ENCODE results near the gene CRACDL. TPM values are rescaled to one million over a fixed set of nuclear protein-coding genes. Genes with fewer than 3 reads are reported as not detected.

CRACDL gene
- total RNA-seq, 1 donor from 2014 or later: 0.52 TPM

DNA sequence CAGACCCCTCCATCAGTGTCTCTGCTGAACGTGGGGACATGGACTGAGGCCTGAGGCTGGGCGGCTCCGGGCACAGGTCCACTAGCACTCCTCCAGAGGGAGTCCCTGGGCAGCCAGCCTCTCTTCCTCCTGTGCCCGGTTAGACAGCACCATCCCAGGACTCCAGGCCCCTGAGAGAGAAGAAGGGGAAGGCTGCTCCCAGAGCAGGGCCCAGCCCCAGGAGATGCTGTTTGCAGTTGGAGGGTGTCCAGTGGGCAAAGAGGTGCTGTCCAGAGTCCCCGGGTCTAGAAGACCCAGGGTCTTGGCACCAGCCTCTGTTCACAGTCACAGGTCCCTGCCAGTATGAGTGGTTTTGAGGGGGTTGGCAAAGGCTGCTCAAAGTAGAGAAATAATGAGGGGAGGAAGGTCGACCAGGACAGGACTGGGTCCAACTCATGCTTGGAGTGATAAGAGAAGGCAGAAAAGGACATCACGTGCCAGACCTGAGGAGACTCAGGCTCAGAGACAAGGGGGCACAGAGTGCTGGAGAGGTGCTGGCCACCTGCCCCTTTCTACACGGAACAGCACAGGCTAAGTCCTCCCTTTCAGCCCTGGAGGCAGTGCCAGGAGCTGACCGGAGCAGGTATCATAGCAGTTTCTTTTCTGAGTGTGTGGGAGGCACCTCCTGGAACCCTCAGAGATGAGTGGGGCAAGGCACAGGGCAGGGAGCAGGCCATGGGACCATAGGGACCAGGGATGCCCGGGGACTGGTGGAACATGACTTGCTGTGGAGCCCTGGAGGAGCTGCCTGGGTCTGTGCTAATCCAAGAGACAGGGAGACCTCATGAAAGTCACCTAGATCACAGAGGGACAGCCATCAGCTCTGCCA lies 21.1 kb downstream of the CRACDL start:
- Histone ChIP-seq H3K9ac (ENCODE audit: low read depth in 1 of 3, low read length in 3 of 3) (no peak overlapping the region), H3K27ac (ENCODE audit: low read depth, low read length) (no peak overlapping the region), H3K9me3 (ENCODE audit: control insufficient read depth in 3 of 3, low read length in 3 of 3) (no peaks in the 10 kb centered on the region), H3K4me3 (ENCODE audit: low read length in 3 of 3) (no peak overlapping the region), H3K36me3 (ENCODE audit: control insufficient read depth in 3 of 3, insufficient read depth in 3 of 3, low read length in 3 of 3) (no peaks in the 10 kb centered on the region), H3K27me3 (ENCODE audit: control insufficient read depth in 3 of 3, insufficient read depth in 3 of 3, low read length in 3 of 3) (peaks cover 2 to 18% (median 13%) of the 10 kb centered on the region in 3 donors), H3K4me1 (ENCODE audit: control insufficient read depth in 3 of 3, insufficient read depth in 3 of 3, low read length in 3 of 3) (peaks cover 1 to 12% (median 3%) of the 10 kb centered on the region in 3 donors)

DNA sequence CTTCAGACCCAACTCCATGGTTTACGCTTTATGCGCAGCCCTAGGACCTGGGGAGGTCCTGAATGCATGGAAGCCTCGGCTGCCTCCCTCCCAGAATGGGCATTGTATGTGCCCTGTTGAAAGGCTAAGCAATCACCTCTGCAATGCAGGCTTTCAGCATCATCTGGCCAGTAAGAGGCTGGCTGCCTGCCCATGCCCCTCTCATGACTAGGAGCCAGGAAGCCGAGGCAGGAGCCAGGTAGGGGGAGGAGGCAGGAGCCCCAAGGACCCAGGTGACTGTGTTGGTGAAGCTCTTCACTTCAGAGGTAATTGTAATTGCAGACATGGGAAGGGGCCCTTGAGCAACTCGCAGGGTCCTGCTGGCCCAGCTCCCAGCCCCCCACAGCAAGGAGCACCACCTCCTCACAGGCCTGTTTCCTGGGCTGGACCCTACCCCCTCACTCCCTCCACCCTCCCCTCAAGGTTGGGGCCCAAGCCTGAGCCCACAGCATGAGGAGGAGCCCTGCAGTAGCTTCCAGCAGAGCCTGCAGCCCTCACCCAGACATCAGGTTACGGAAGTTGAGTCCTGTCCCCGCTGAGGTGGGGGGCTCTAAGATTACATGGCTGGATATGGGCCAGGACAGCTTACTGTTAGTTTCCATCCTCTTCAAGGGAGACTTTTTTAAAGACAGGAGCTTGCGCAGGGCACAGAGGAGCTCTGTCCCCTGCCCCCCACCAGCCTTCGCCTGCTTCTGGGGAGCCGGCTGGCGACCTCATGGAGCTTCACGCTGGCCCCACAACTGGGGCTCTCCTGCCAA lies 21.9 kb downstream of the CRACDL start:
- Histone ChIP-seq H3K4me1 (ENCODE audit: control insufficient read depth in 3 of 3, insufficient read depth in 3 of 3, low read length in 3 of 3) (peaks cover 9 to 21% (median 12%) of the 10 kb centered on the region in 3 donors), H3K36me3 (ENCODE audit: control insufficient read depth in 3 of 3, insufficient read depth in 3 of 3, low read length in 3 of 3) (no peaks in the 10 kb centered on the region), H3K4me3 (ENCODE audit: low read length in 3 of 3) (no peak overlapping the region), H3K9me3 (ENCODE audit: control insufficient read depth in 3 of 3, low read length in 3 of 3) (no peaks in the 10 kb centered on the region), H3K27ac (ENCODE audit: low read depth, low read length) (no peak overlapping the region), H3K9ac (ENCODE audit: low read depth in 1 of 3, low read length in 3 of 3) (no peak overlapping the region), H3K27me3 (ENCODE audit: control insufficient read depth in 3 of 3, insufficient read depth in 3 of 3, low read length in 3 of 3) (peaks cover 2 to 18% (median 13%) of the 10 kb centered on the region in 3 donors)

DNA sequence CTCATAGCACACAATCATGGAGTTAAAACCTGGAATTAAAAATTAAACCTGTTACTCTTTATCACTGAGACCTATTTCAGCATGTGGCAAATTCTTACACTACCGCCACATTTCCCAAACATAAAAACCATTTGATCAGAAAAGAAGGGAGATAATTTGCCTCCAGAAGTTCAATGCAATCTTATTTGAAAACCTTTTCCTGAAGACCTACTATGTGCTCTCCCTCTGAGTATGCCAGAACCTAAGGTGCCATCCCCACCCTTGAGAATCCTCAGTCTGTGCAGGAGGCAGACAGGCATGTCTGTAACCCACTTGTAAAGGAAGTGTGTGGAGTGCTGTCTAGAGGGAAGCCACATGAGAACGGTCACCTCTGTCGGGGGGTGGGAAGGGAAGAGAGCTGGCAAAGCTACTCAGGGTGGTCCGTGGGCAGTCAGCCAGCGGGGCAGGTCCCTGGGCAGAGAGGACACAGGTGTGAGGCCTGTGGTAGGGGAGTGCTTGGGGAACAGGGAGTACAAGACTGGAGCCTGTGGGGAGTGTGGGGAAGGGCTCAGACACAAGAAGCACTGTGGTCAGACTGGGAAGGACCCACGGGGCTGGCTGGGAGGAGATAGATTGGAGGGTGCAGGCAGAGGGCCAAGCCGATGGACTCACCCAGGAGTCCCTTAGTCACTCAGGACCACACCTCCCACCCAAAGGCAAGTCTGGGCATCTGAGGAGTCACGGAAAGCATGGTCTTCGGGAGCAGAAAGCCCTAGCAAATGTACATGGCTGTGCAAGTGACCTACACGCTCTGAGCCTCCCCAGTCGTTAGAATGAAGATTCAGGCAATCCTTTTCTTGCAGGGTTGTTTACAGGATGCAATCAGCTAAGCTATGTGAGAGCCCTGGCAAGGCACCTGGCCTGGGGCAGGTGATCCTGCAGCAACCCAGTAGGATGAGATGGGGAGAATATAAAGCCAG lies 22.8 kb downstream of the CRACDL start:
- Histone ChIP-seq H3K4me1 (ENCODE audit: control insufficient read depth in 3 of 3, insufficient read depth in 3 of 3, low read length in 3 of 3) (peaks cover 18 to 29% (median 18%) of the 10 kb centered on the region in 3 donors), H3K27ac (ENCODE audit: low read depth, low read length) (no peak overlapping the region)

GRCh38 chr2:98912221-98912851 lies 23.7 kb downstream of the CRACDL start:
- H3K9me3 ChIP-seq (ENCODE audit: control insufficient read depth in 3 of 3, low read length in 3 of 3): no peaks in the 10 kb centered on the region
- H3K4me3 ChIP-seq (ENCODE audit: low read length in 3 of 3): no peak overlapping the region

More for the DNA sequence above, 22.8 kb downstream of the CRACDL start:
- peaks cover 2 to 18% (median 13%) of the 10 kb centered on the region in 3 donors for H3K27me3 ChIP-seq (ENCODE audit: control insufficient read depth in 3 of 3, insufficient read depth in 3 of 3, low read length in 3 of 3)
- no peak overlapping the region for H3K4me3 ChIP-seq (ENCODE audit: low read length in 3 of 3)
- no peaks in the 10 kb centered on the region for H3K9me3 ChIP-seq (ENCODE audit: control insufficient read depth in 3 of 3, low read length in 3 of 3)
- H3K36me3 ChIP-seq (ENCODE audit: control insufficient read depth in 3 of 3, insufficient read depth in 3 of 3, low read length in 3 of 3): no peaks in the 10 kb centered on the region
- H3K9ac ChIP-seq (ENCODE audit: low read depth in 1 of 3, low read length in 3 of 3): no peak overlapping the region

DNA sequence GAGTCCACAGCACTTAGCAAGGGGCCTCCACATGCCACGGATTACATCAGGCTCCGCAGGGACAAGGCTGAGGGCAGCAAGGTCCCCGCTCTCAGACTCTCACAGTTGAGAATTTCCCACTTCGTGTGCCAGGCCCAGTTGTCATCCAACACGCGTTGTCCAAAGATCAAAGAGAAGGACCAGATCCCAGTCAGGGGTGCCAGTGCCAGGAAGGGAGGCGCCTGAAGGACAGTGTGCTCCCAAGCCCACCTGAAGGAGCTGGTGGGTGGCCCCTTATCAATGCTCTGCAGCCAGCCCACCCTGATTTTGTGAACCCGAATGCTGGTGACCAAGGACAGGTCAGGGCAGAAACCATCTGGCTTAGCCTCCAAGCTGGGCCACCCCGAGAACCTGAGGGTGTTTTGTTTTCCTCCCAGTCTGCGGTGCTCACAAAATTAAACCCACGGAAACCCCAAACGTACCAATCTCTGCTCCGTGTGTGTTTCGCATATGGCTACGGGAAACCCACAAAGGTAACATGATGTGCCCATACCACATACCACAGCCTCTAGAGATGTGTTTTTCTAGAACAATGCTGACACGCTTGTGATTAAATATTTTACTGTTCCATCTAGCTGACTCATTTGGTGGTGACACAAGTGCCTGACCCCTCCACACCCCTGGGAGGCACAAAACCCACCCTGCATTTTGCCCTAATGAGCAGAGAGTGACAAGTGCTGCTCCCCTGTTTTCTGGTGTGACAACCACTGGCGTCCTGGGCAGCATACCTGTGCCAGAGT lies 24.5 kb downstream of the CRACDL start:
- Histone ChIP-seq H3K27ac (ENCODE audit: low read depth, low read length) (no peak overlapping the region), H3K4me1 (ENCODE audit: control insufficient read depth in 3 of 3, insufficient read depth in 3 of 3, low read length in 3 of 3) (peaks cover 20 to 37% (median 22%) of the 10 kb centered on the region in 3 donors), H3K9me3 (ENCODE audit: control insufficient read depth in 3 of 3, low read length in 3 of 3) (no peaks in the 10 kb centered on the region), H3K36me3 (ENCODE audit: control insufficient read depth in 3 of 3, insufficient read depth in 3 of 3, low read length in 3 of 3) (no peaks in the 10 kb centered on the region), H3K9ac (ENCODE audit: low read depth in 1 of 3, low read length in 3 of 3) (no peak overlapping the region), H3K27me3 (ENCODE audit: control insufficient read depth in 3 of 3, insufficient read depth in 3 of 3, low read length in 3 of 3) (peaks cover 2 to 18% (median 13%) of the 10 kb centered on the region in 3 donors), H3K4me3 (ENCODE audit: low read length in 3 of 3) (no peak overlapping the region)

More at GRCh38 chr2:98912221-98912851, 23.7 kb downstream of the CRACDL start:
- Histone ChIP-seq H3K27ac (ENCODE audit: low read depth, low read length) (no peak overlapping the region), H3K4me1 (ENCODE audit: control insufficient read depth in 3 of 3, insufficient read depth in 3 of 3, low read length in 3 of 3) (peaks cover 20 to 37% (median 22%) of the 10 kb centered on the region in 3 donors), H3K9ac (ENCODE audit: low read depth in 1 of 3, low read length in 3 of 3) (no peak overlapping the region), H3K36me3 (ENCODE audit: control insufficient read depth in 3 of 3, insufficient read depth in 3 of 3, low read length in 3 of 3) (no peaks in the 10 kb centered on the region), H3K27me3 (ENCODE audit: control insufficient read depth in 3 of 3, insufficient read depth in 3 of 3, low read length in 3 of 3) (peaks cover 2 to 18% (median 13%) of the 10 kb centered on the region in 3 donors)

DNA sequence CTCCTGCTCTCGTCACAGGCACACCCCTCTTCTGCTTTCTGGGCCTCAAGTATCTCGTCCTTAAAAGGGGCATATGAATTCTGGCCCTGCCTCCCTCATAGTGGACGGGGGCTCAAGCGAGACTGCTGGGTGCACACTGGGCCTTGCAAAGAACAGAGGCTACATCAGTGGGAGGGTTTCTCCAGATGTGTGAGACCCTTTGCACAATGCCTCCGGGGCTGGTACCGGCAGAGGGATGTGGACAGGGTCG lies 25.0 kb downstream of the CRACDL start:
- Histone ChIP-seq H3K27me3 (ENCODE audit: control insufficient read depth in 3 of 3, insufficient read depth in 3 of 3, low read length in 3 of 3) (peaks cover 2 to 18% (median 13%) of the 10 kb centered on the region in 3 donors), H3K4me1 (ENCODE audit: control insufficient read depth in 3 of 3, insufficient read depth in 3 of 3, low read length in 3 of 3) (peaks cover 20 to 37% (median 22%) of the 10 kb centered on the region in 3 donors)

GRCh38 chr2:98910349-98911125 lies 25.5 kb downstream of the CRACDL start:
- Histone ChIP-seq H3K27ac (ENCODE audit: low read depth, low read length) (no peak overlapping the region), H3K4me3 (ENCODE audit: low read length in 3 of 3) (no peak overlapping the region), H3K4me1 (ENCODE audit: control insufficient read depth in 3 of 3, insufficient read depth in 3 of 3, low read length in 3 of 3) (peaks cover 20 to 37% (median 22%) of the 10 kb centered on the region in 3 donors), H3K9me3 (ENCODE audit: control insufficient read depth in 3 of 3, low read length in 3 of 3) (no peaks in the 10 kb centered on the region), H3K36me3 (ENCODE audit: control insufficient read depth in 3 of 3, insufficient read depth in 3 of 3, low read length in 3 of 3) (no peaks in the 10 kb centered on the region), H3K27me3 (ENCODE audit: control insufficient read depth in 3 of 3, insufficient read depth in 3 of 3, low read length in 3 of 3) (peaks cover 2 to 18% (median 13%) of the 10 kb centered on the region in 3 donors), H3K9ac (ENCODE audit: low read depth in 1 of 3, low read length in 3 of 3) (no peak overlapping the region)

More for the DNA sequence above, 25.0 kb downstream of the CRACDL start:
- no peak overlapping the region for H3K4me3 ChIP-seq (ENCODE audit: low read length in 3 of 3)
- H3K36me3 ChIP-seq (ENCODE audit: control insufficient read depth in 3 of 3, insufficient read depth in 3 of 3, low read length in 3 of 3): no peaks in the 10 kb centered on the region
- no peak overlapping the region for H3K9ac ChIP-seq (ENCODE audit: low read depth in 1 of 3, low read length in 3 of 3)
- H3K27ac ChIP-seq (ENCODE audit: low read depth, low read length): no peak overlapping the region
- no peaks in the 10 kb centered on the region for H3K9me3 ChIP-seq (ENCODE audit: control insufficient read depth in 3 of 3, low read length in 3 of 3)

Measured in skeletal muscle tissue (tissue), 4 donors.